GM12878 (cell line): ENCODE results near the gene LIPK.

Experiments used
- EZH2 ChIP-seq: IDR thresholded peaks from 2 replicates; pipeline ENCODE4 v1.6.1; 2012; ENCODE audit warnings: low read depth, mild to moderate bottlenecking, control low read depth, inconsistent platforms, low read length, borderline replicate concordance; ENCODE audit not compliant: control insufficient read depth
- RAD21 ChIP-seq: IDR thresholded peaks from 2 replicates; pipeline ENCODE4 v1.6.1; 2011; ENCODE audit warnings: mild to moderate bottlenecking, low read depth, low read length, moderate library complexity; ENCODE audit not compliant: insufficient read depth
- STAT1 ChIP-seq: fragments of 450-650 bp; conservative IDR thresholded peaks from 2 replicates; pipeline ENCODE4 v1.6.1; 2014; ENCODE audit warnings: antibody characterized with exemption, mild to moderate bottlenecking
- TCF12 ChIP-seq: IDR thresholded peaks from 2 replicates; pipeline ENCODE4 v1.6.1; 2011; ENCODE audit warnings: low read depth, mild to moderate bottlenecking, low read length
- ZNF274 ChIP-seq: IDR thresholded peaks from one replicate; pipeline ENCODE4 v1.8.0; 2011; ENCODE audit not compliant: insufficient read length, insufficient read depth
- TF ChIP-seq, protein P1 (sequence below), 3 experiments: IDR thresholded peaks in 2 of 3; conservative IDR thresholded peaks in 1 of 3; 2 replicates each; pipeline ENCODE4 v1.5.1; 2011; ENCODE audit warnings: low read depth in 3 of 3, low read length in 3 of 3, mild to moderate bottlenecking in 3 of 3, control low read depth in 2 of 3, moderate library complexity in 2 of 3, inconsistent platforms in 1 of 3, mixed read lengths in 1 of 3; ENCODE audit not compliant: control insufficient read depth in 2 of 3, insufficient read depth in 1 of 3; ENCODE audit errors: extremely low read depth in 1 of 3
- TF ChIP-seq, protein P2 (sequence below): fragments of 450-650 bp; IDR thresholded peaks from 2 replicates; pipeline ENCODE4 v1.6.1; 2016; ENCODE audit warnings: mild to moderate bottlenecking, moderate library complexity, borderline replicate concordance

DNA sequence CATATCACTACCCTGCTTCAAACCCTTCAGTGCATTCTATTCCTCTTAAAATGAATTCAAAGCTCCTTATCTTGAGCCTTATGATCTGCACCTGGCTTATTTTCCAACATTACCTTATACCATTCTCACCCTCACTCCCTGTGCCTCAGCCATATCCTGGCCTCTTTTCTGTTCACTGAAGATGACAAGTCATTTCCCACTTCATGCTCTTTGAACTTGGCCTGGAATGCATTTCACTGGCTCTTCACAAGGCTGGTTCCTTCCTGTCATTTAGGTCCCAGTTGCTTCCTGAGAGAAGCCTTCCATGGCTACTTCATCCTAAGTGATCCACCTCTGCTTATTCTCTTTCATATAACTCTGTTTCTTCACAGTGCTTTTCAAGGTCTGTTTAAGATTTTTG is 45.0 kb upstream of the LIPK start:
- TF ChIP-seq, protein P1, sequence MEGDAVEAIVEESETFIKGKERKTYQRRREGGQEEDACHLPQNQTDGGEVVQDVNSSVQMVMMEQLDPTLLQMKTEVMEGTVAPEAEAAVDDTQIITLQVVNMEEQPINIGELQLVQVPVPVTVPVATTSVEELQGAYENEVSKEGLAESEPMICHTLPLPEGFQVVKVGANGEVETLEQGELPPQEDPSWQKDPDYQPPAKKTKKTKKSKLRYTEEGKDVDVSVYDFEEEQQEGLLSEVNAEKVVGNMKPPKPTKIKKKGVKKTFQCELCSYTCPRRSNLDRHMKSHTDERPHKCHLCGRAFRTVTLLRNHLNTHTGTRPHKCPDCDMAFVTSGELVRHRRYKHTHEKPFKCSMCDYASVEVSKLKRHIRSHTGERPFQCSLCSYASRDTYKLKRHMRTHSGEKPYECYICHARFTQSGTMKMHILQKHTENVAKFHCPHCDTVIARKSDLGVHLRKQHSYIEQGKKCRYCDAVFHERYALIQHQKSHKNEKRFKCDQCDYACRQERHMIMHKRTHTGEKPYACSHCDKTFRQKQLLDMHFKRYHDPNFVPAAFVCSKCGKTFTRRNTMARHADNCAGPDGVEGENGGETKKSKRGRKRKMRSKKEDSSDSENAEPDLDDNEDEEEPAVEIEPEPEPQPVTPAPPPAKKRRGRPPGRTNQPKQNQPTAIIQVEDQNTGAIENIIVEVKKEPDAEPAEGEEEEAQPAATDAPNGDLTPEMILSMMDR (IDR thresholded peaks at IDR 0.05 in 2 of 3, conservative IDR thresholded peaks at IDR 0.05 in 1 of 3; ENCODE audit: control insufficient read depth in 2 of 3, extremely low read depth in 1 of 3, insufficient read depth in 1 of 3, low read depth in 3 of 3, low read length in 3 of 3), result no peak
- TF ChIP-seq EZH2 (no peak), STAT1 (no peak), RAD21 (no peak), TCF12 (no peak), ZNF274 (no peak)
- TF ChIP-seq, protein P2, sequence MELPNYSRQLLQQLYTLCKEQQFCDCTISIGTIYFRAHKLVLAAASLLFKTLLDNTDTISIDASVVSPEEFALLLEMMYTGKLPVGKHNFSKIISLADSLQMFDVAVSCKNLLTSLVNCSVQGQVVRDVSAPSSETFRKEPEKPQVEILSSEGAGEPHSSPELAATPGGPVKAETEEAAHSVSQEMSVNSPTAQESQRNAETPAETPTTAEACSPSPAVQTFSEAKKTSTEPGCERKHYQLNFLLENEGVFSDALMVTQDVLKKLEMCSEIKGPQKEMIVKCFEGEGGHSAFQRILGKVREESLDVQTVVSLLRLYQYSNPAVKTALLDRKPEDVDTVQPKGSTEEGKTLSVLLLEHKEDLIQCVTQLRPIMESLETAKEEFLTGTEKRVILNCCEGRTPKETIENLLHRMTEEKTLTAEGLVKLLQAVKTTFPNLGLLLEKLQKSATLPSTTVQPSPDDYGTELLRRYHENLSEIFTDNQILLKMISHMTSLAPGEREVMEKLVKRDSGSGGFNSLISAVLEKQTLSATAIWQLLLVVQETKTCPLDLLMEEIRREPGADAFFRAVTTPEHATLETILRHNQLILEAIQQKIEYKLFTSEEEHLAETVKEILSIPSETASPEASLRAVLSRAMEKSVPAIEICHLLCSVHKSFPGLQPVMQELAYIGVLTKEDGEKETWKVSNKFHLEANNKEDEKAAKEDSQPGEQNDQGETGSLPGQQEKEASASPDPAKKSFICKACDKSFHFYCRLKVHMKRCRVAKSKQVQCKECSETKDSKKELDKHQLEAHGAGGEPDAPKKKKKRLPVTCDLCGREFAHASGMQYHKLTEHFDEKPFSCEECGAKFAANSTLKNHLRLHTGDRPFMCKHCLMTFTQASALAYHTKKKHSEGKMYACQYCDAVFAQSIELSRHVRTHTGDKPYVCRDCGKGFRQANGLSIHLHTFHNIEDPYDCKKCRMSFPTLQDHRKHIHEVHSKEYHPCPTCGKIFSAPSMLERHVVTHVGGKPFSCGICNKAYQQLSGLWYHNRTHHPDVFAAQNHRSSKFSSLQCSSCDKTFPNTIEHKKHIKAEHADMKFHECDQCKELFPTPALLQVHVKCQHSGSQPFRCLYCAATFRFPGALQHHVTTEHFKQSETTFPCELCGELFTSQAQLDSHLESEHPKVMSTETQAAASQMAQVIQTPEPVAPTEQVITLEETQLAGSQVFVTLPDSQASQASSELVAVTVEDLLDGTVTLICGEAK, result no peak
